Adrenal gland (tissue), 12 donors: ENCODE measurements around the gene GATA2. TPM values are rescaled to one million over a fixed set of nuclear protein-coding genes. Genes with fewer than 3 reads are reported as not detected.

Experiments used
- DNase-seq, 7 donors: peaks; one replicate each; pipeline ENCODE4 v3.0.0-alpha.2; 2019 to 2020
- H3K27ac ChIP-seq, 5 donors: fragments of 200-600 bp; sonication (generic) in 4 of 5; 1 replicate in 3 of 5; 2 replicates in 2 of 5; pipeline versions ENCODE4 v1.5.1 to v1.8.0; 2016 to 2020; ENCODE audit warnings: mild to moderate bottlenecking in 1 of 5
- H3K27me3 ChIP-seq: fragments of 200-600 bp; 2 replicates; pipeline ENCODE4 v1.8.0; 2021
- H3K36me3 ChIP-seq, 2 donors: fragments of 200-600 bp; replicated peaks in 1 of 2; 1 replicate in 1 of 2; 2 replicates in 1 of 2; pipeline versions ENCODE4 v1.5.1 to v1.8.0; 2018 to 2022
- H3K4me1 ChIP-seq, 2 donors: fragments of 200-600 bp; replicated peaks in 1 of 2; 1 replicate in 1 of 2; 2 replicates in 1 of 2; pipeline versions ENCODE4 v1.5.1 to v1.8.0; 2018 to 2021
- H3K4me3 ChIP-seq, 4 donors: fragments of 200-600 bp; sonication (generic) in 3 of 4; one replicate each; pipeline ENCODE4 v1.5.1; 2016 to 2018
- H3K9me3 ChIP-seq, 3 donors: fragments of 200-600 bp; sonication (generic) in 1 of 3; replicated peaks in 1 of 3; 1 replicate in 2 of 3; 2 replicates in 1 of 3; pipeline versions ENCODE4 v1.5.1 to v1.8.0; 2016 to 2021
- POLR2A ChIP-seq, 2 donors: fragments of 450-650 bp; IDR thresholded peaks; one replicate each; pipeline ENCODE4 v1.6.1; 2017; ENCODE audit warnings: antibody characterized with exemption in 2 of 2, mild to moderate bottlenecking in 2 of 2, moderate library complexity in 1 of 2
- WGBS, 4 donors: extraction: QIAGEN DNeasy Blood & Tissue Kit in 2 of 4; methylation state at CpG; one replicate each; pipeline versions ENCODE4 v1.1.5 to v1.1.7; 2013 to 2017; 5-methylcytosine and 5-hydroxymethylcytosine counted together
- intact Hi-C, 2 donors: fragments of 100-400 bp; cut with DNase I; formaldehyde crosslinking; loops; one replicate each; pipeline versions ENCODE4 v1.14.1 to v1.15.0; 2022 to 2023
- polyA plus RNA-seq, 3 donors: library from polyadenylated mRNA; stranded (reverse); fragments of 200-250 nt in 2 of 3; fragments of 350-450 nt in 1 of 3; fragmentation: Illumina TruSeq in 1 of 3; extraction: RNeasy Lipid Tissue Mini Kit (QIAGEN cat#74804) in 1 of 3; gene quantifications; one replicate each; pipeline ENCODE4 v1.2.3, GENCODE V29; 2013 to 2014
- total RNA-seq, 9 donors: library from RNA; depleted of rRNA in 4 of 9; stranded (reverse); fragments of >200 nt in 4 of 9; fragments of 120-200 nt in 1 of 9; fragmentation: NEBNext Ultra II Directional in 1 of 9; extraction: Animal tissue kit (Norgen Biotek cat#: 25700) in 1 of 9; gene quantifications; one replicate each; pipeline versions ENCODE4 v1.1.0 to v1.2.4, GENCODE V29; 2013 to 2023
- TF ChIP-seq, protein P1 (sequence below), 6 experiments: fragments of 450-650 bp in 4 of 6; fragments of 200-600 bp in 2 of 6; sonication (generic) in 1 of 6; IDR thresholded peaks; 1 replicate in 5 of 6; 2 replicates in 1 of 6; pipeline versions ENCODE4 v1.5.1 to v1.8.0; 2016 to 2021; ENCODE audit warnings: antibody characterized with exemption in 6 of 6, mild to moderate bottlenecking in 2 of 6, moderate library complexity in 1 of 6
- donor health status: healthy with polysubstance abuse.
- donor health status: Bipolar disorder and iron deficiency.
- donor health status: DM: yes; HTN: yes; CAD: no.
- donor health status: DM: no; HTN: no; CAD: no.
- donor health status: DM: no; HTN: no; CAD: no.
- donor health status: DM: yes; HTN: yes; CAD: no.

The GATA2 gene
- total and polyA plus RNA-seq, 12 donors, result 3.4 to 37.5 (median 7.4) TPM

DNA sequence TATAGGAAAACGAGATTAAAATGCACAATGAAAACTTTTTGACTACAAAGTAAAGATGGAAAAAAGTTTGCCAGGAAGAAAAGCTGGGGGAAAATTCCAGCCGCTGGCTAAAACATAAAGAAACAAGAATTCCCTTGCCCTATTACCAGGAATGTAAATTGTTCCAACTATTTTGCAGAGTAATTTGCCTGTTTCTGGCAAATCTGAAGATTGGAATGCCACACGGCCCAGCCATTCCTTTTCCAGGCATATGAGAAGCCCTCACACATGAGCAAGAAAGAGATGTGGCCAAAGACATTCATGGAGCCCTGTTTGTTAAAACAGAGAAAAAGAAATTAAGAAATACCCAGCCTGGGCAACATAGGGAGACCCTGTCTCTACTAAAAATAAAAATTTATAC is 8.4 kb upstream of the GATA2 start:
- H3K9me3 ChIP-seq, result no peaks in the 10 kb centered on the region
- H3K4me3 ChIP-seq, result no peak overlapping the region
- peaks cover 17% of the 10 kb centered on the region for H3K27me3 ChIP-seq
- WGBS, 4 donors, result 59 to 64% (median 61%) methylated on average over 3 of the region's 3 CpGs
- H3K4me1 ChIP-seq, result peaks cover 0 to 12% of the 10 kb centered on the region in 2 donors
- intact Hi-C loops, result loop anchor here in 1 of 2 donors (5.0 kb wide), 1 partner anchor 329 kb away; no protein-coding TSS in a partner anchor
- TF ChIP-seq, protein P1, sequence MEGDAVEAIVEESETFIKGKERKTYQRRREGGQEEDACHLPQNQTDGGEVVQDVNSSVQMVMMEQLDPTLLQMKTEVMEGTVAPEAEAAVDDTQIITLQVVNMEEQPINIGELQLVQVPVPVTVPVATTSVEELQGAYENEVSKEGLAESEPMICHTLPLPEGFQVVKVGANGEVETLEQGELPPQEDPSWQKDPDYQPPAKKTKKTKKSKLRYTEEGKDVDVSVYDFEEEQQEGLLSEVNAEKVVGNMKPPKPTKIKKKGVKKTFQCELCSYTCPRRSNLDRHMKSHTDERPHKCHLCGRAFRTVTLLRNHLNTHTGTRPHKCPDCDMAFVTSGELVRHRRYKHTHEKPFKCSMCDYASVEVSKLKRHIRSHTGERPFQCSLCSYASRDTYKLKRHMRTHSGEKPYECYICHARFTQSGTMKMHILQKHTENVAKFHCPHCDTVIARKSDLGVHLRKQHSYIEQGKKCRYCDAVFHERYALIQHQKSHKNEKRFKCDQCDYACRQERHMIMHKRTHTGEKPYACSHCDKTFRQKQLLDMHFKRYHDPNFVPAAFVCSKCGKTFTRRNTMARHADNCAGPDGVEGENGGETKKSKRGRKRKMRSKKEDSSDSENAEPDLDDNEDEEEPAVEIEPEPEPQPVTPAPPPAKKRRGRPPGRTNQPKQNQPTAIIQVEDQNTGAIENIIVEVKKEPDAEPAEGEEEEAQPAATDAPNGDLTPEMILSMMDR (IDR thresholded peaks at IDR 0.05), result no peak
- TF ChIP-seq POLR2A (IDR thresholded peaks at IDR 0.05), result no peak
- no peaks in the 10 kb centered on the region for H3K36me3 ChIP-seq
- peak in 2 of 7 donors; percentile 2 to 6 for DNase-seq
- H3K27ac ChIP-seq, result no peak overlapping the region

DNA sequence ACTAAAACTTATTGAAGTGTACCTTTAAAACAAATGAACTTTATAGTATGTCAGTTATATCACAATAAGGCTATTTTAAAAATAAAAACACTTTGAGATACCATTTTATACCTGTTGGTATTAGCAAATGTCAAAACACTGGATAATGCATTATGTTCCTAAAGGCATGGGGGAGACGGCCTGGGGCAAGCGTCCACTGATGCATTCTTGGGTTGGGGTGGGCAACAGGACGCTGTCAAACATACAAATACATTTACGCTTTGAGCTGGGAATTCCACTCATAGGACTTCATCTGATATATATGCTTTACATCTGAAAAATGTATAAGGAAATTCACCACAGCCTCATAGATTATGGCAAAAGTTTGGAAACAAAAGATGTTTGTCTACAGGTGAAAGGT is 7.6 kb upstream of the GATA2 start:
- Histone ChIP-seq H3K4me1 (peaks cover 0 to 12% of the 10 kb centered on the region in 2 donors), H3K36me3 (no peaks in the 10 kb centered on the region), H3K9me3 (no peaks in the 10 kb centered on the region), H3K27me3 (peaks cover 21% of the 10 kb centered on the region), H3K4me3 (no peak overlapping the region), H3K27ac (no peak overlapping the region)
- DNase-seq, result peak in 1 of 7 donors; percentile 15
- WGBS, 4 donors, result 69 to 81% (median 79%) methylated on average over 4 of the region's 4 CpGs
- intact Hi-C loops, result loop anchor here in 1 of 2 donors (5.0 kb wide), 1 partner anchor 328 kb away; no protein-coding TSS in a partner anchor
- no peak for TF ChIP-seq POLR2A (IDR thresholded peaks at IDR 0.05)
- TF ChIP-seq, protein P1 (IDR thresholded peaks at IDR 0.05), result no peak

GRCh38 chr3:128499724-128500275 is 6.8 kb upstream of the GATA2 start:
- H3K27me3 ChIP-seq, result peaks cover 26% of the 10 kb centered on the region
- H3K4me1 ChIP-seq, result peaks cover 0 to 12% of the 10 kb centered on the region in 2 donors
- H3K9me3 ChIP-seq, result no peaks in the 10 kb centered on the region
- TF ChIP-seq, protein P1 (IDR thresholded peaks at IDR 0.05), result no peak
- TF ChIP-seq POLR2A (IDR thresholded peaks at IDR 0.05), result no peak
- intact Hi-C loops, result loop anchor here (5.0 to 10.0 kb wide), 4 partner anchors 72 to 327 kb away; no protein-coding TSS in a partner anchor
- WGBS, 4 donors, result 73 to 86% (median 78%) methylated on average over 4 of the region's 4 CpGs
- no peak overlapping the region for H3K4me3 ChIP-seq
- peak in 3 of 7 donors; percentile 4 to 24 (median 5) for DNase-seq
- H3K27ac ChIP-seq, result no peak overlapping the region
- H3K36me3 ChIP-seq, result no peaks in the 10 kb centered on the region

GRCh38 chr3:128498901-128499530 is 6.0 kb upstream of the GATA2 start:
- no peaks in the 10 kb centered on the region for H3K36me3 ChIP-seq
- no peak overlapping the region for H3K27ac ChIP-seq
- no peak overlapping the region for H3K4me3 ChIP-seq
- H3K9me3 ChIP-seq, result no peaks in the 10 kb centered on the region
- intact Hi-C loops, result loop anchor here (5.0 to 10.0 kb wide), 4 partner anchors 72 to 327 kb away; no protein-coding TSS in a partner anchor
- H3K4me1 ChIP-seq, result peaks cover 0 to 12% of the 10 kb centered on the region in 2 donors
- H3K27me3 ChIP-seq, result peaks cover 27% of the 10 kb centered on the region
- DNase-seq, result peak in 3 of 7 donors; percentile 13 to 48 (median 14)
- 55 to 69% (median 57%) methylated on average over 12 to 15 of the region's 15 CpGs for WGBS, 4 donors
- TF ChIP-seq, protein P1 (IDR thresholded peaks at IDR 0.05), result no peak
- TF ChIP-seq POLR2A (IDR thresholded peaks at IDR 0.05), result no peak
